GM21528 (cell line): Measurements from ENCODE around the gene KRT20.
"Not testable (repeated sequence)": the region's sequence is repeated elsewhere in the genome, so short reads cannot be mapped to it uniquely, and the experiment has no call there.

Source experiments
- ATAC-seq: cut with Tn5 transposase; IDR thresholded peaks from one replicate; pipeline ENCODE4 v1.9.1; 2021; ENCODE audit warnings: mild to moderate bottlenecking, moderate library complexity; ENCODE audit not compliant: unreplicated experiment, low FRiP score

Gene KRT20

DNA sequence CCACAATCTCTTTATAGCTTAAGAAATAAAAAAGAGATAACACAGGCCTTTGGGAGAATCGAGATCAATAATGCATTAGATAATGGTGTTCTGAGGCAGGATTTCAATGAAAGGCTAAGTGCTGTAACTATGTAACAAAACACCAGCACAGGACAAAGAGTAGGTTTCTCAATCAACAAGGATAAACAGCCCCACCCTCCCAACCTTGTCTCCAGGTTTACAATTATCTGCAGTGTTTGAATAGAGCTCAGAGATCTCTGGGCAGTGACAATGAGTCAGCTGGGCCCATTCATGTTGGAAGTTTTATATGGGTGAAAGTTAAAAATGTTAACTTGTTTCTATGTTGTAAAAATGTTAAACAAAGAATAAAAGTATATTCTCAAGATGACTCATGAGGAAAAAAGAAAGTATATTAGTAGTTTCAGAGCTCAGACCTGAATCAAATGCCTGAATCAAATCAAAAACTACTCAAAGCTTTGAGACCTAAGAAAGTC lies 17.0 kb upstream of the KRT20 start:
- no peak for ATAC-seq

DNA sequence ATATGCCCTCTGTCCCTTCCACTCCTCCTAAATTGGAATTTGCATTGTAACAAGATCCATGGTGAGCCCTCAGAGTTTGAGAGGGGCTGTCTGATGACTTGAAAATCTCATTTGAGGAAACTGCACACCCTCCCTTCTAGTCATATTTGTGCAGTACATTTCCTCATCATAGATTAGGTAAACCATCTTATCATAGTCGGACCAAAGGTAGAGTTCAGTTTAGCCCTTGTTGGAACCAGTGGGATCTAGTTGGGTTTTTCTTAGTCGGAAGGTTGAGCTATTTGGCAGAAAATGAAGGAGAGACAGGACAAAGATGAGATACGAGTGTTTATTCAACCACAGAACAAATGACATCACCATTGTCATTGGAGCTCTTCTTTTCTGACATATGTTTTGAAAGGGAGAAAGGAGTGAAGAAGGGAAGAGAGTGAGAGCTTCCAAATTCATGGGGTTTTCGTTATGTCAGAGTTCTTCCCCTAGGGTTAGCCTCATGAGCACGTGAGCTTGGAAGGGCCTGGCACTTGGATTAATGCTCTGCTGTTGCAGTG lies 15.8 kb upstream of the KRT20 start:
- ATAC-seq = no peak

- ATAC-seq = no peak
These were observed 11.9 kb upstream of the KRT20 start for GRCh38 chr17:40896916-40897455.

DNA sequence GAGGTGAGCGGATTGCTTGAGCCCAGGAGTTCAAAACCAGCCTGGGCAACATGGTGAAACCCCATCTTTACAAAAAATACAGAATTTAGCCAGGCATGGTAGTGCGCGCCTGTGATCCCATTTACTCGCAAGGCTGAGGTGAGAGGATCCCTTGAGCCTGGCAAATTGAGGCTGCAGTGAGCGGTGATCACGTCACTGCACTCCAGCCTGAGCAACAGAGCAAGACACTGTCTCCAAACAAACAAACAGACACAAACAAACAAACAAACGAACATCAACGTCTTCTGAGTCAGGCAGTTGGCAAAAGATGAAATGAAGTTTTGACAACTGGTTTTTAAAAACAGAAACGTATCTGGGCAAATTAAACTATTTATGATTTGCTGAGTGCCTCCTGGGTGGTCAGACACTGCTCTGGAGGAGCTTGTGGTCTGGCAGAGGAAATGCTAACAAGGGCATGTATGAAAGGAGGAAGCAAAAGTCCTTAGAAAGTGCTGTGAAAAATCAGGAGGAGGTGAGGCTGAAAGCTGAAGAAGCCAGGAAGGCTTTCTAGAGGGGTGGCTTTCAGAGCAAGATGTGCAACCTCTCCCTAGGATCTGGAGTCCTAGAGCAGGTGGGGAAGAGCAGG lies 10.2 kb upstream of the KRT20 start:
- ATAC-seq = no peak

DNA sequence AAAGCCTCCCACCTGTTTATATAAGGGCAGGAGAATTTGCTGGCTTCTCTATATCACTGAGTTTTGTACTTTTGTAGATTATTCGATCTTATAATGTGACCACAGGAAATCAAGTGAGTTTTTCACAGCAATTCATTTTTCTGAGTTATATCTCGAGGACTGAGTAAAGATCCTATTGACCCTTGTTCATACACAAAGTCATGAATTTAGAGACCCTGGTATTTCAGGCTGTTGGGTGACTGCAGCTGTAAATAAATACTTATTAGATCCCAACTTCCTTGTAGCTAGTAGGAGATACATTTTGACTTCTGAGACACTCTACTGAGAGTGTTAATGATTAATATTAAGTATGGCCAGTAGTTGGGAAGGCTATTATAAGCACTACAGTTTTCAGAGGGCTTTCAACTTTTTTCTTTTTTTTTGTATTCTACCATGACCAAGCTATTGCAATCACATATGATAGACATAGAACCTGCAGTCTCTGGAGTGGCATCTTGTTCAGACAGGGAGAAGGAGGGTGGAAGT lies 3.2 kb upstream of the KRT20 start:
- no peak for ATAC-seq

- no peak for ATAC-seq
These were observed 1.0 kb upstream of the KRT20 start for GRCh38 chr17:40886090-40886489.

DNA sequence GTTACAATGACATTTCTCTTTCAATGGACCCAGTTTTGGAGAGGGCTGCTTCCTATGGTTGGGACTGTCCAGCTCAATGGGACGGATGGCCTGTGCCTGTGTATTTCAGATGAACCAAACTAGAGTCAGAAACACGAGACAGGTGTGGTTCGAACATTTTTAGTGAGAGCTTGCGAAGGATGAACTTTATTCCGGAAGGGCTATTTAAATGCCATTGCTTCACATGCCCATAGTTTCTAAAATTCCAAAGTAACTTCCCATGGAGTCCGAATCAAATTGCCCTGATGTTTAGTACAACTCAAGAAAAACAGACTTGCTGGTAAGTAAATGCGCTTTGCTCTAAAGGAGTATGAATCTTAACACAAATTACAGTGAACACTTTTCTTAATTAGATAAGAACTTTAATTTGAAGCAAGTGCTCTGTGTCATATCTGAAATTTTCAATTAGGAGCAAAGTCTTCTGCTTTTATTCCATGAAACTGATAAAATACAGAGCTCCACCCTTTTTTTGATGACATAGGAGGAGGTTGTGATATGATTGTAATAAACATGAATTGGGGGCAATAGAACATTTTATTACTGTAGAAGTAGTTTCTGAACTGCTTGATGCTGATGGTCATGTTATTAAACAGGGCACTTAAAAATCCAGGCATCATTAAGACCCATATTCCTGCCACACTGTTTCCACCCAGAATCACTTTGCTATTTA lies 1.3 kb downstream of the KRT20 start:
- no peak for ATAC-seq

- ATAC-seq = no peak
These were observed 2.0 kb downstream of the KRT20 start for GRCh38 chr17:40883031-40883430.

DNA sequence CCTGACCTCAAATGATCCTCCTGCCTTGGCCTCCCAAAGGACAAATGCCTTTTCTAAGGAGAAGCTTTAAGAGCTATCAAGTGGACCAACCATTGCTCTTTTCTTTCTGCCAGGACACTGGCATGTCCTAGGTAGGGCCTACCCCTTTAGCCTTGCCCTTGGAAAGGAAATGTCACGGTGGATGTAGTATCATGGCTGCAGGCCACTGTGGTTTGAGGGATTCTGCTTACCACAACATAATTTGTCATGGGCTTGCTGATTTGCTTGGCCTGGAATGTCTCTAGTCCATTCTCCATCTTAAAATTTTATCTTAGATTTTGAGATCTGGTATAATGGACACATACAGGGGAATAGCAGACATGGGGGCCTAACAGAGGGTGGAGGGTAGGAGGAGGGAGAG lies 6.0 kb downstream of the KRT20 start:
- no peak for ATAC-seq

DNA sequence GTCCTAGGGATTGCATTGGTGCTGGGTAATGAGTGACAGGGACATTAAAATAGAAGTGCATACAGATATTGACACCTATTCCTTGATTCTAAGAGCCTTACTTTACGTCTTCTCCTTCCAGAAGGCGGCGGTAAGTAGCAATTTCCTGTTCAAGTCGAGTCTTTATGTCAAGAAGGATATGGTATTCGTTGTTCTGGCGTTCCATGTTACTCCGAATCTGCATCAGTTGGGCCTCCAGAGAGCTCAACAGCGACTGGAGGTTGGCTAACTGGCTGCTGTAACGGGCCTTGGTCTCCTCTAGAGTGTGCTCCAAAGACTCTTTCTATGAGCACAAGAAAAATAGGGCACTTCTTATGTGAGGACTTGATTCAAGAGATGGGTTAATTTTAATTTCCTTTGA lies 7.0 kb downstream of the KRT20 start:
- ATAC-seq = no peak

GRCh38 chr17:40873801-40874200 lies 11.2 kb downstream of the KRT20 start:
- ATAC-seq = no peak

GRCh38 chr17:40873255-40873654 lies 11.8 kb downstream of the KRT20 start:
- no peak for ATAC-seq

- ATAC-seq = no peak
These were observed 12.6 kb downstream of the KRT20 start for GRCh38 chr17:40872416-40872815.

DNA sequence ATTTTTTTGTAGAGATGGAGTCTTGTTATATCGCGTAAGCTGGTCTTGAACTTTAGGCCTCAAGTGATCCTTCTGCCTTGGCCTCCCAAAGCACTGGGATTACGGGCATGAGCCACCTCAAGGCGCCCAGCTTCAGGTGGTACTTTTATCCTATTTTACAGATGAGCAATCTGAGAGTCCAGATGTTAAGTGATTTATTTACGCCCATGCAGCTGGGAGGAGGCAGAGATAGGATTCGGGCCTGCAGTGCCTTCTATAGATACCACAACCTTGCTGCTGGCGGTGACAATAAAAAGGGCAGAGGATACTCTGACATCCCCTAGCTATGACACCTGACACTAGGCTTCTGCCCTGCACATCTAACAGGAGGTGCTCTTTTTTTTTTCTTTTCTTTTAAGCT lies 13.7 kb downstream of the KRT20 start:
- ATAC-seq = no peak

DNA sequence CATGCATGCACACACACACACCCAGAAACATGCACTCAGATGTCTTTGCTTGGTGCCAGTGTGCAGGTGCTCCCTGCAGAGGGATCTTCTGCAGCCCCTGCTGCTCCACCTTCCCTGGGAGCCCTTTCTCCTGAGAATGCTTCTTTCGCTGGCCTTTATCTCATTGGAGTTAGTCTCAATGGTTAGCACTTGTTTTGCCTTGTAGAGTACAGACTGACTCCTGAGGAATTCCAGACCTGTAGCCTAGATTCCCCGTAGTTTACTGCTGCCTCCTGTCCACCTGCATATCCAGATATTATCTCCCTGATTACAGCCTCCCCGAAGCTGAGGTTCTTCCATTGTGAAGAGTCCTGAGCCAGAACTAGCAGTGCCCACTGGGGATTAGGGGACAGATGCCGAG lies 14.9 kb downstream of the KRT20 start:
- no peak for ATAC-seq

GRCh38 chr17:40866838-40867237 lies 18.2 kb downstream of the KRT20 start, which contains the start of gene KRT12:
Gene KRT12, minus strand, starts transcription at chr17:40867223. Its CDS starts 37 bp downstream, at chr17:40867186.
- no peak for ATAC-seq

- no peak for ATAC-seq
These were observed 20.2 kb downstream of the KRT20 start for GRCh38 chr17:40864661-40865390.

DNA sequence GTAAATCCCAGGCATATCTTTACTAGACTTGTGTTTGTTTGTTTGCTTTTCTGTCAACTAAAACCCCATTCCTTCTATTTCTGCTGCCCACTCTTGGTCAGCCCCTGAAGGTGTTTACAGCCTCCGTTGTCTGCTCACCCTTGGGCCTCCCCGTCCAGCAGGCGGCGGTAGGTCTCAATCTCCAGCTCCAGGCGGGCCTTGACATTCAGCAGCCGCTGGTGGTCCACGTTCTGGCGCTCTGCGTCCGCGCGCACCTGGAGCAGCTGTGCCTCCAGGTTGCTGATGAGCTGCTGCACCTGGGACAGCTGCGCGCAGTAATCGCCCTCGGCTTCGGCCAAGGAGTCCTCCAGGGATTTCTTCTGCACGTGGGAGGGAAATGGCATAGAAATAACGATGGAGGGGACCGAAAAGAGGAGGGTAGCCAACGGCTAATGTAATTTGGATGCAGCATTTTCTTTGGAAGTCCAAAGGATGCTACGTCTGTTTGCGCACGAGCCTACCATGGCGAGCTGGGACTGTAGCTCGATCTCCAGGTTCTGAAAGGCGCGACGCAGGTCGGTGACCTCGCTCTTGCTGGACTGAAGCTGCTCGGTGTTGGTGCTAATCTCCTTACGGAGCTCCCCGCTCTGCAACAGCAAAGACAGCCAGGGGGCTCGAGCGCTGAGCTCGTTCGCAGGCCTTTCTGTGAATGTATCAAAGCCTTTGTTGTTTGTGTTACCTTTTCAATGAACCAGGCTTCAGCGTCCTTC lies 21.9 kb downstream of the KRT20 start:
- ATAC-seq = no peak

- no peak for ATAC-seq
These were observed 25.5 kb downstream of the KRT20 start for GRCh38 chr17:40859536-40859935.

DNA sequence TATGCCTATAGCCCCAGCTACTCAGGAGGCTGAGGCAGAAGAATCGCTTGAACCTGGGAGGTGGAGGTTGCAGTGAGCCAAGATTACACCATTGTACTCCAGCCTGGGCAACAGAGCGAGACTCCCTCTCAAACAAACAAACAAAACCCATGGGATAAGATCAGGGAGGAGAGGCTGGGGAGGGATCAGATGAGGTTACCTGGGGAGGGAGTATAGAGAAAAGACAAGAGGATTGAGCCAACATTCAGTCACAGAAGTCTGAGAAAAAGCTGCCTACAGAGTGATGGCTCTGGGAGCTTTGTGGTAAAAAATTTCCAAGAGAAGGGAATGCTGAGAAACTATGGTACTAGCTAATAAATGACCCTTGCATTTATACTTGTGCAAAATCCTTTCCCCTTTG lies 26.4 kb downstream of the KRT20 start:
- ATAC-seq = not testable (repeated sequence)
